Gastroesophageal sphincter (tissue), 4 donors: Measurements from ENCODE around the gene SLC37A1. TPM values are rescaled to one million over a fixed set of nuclear protein-coding genes. Genes with fewer than 3 reads are reported as not detected.

Experiments used
- ATAC-seq: fragments of 150-250 bp; one replicate; pipeline ENCODE4 v1.9.1; 2016; ENCODE audit warnings: mild to moderate bottlenecking, moderate library complexity
- H3K27ac ChIP-seq, 4 donors: fragments of 200-600 bp; sonication (generic) in 3 of 4; 1 replicate in 3 of 4; 2 replicates in 1 of 4; pipeline ENCODE4 v1.5.1; 2016 to 2019
- H3K27me3 ChIP-seq: fragments of 200-600 bp; sonication (generic); one replicate; pipeline ENCODE4 v1.5.1; 2019
- H3K36me3 ChIP-seq, 2 donors: fragments of 200-600 bp; sonication (generic); one replicate each; pipeline ENCODE4 v1.5.1; 2019; ENCODE audit warnings: control low read depth in 1 of 2
- H3K4me1 ChIP-seq, 3 donors: fragments of 200-600 bp; sonication (generic); 1 replicate in 2 of 3; 2 replicates in 1 of 3; pipeline ENCODE4 v1.5.1; 2016 to 2019; ENCODE audit warnings: control low read depth in 2 of 3
- H3K4me3 ChIP-seq, 2 donors: fragments of 200-600 bp; sonication (generic); one replicate each; pipeline ENCODE4 v1.5.1; 2019; ENCODE audit warnings: mild to moderate bottlenecking in 1 of 2, moderate library complexity in 1 of 2
- H3K9me3 ChIP-seq, 3 donors: fragments of 200-600 bp; sonication (generic); one replicate each; pipeline ENCODE4 v1.5.1; 2017 to 2019; ENCODE audit warnings: control low read depth in 2 of 3
- CTCF ChIP-seq, 4 experiments: fragments of 200-600 bp in 2 of 4; fragments of 450-650 bp in 2 of 4; sonication (generic) in 1 of 4; IDR thresholded peaks; one replicate each; pipeline ENCODE4 v1.5.1; 2017 to 2019; ENCODE audit warnings: antibody characterized with exemption in 4 of 4, mild to moderate bottlenecking in 2 of 4, moderate library complexity in 2 of 4
- EP300 ChIP-seq: sonication (generic); formaldehyde crosslinking; IDR thresholded peaks from one replicate; pipeline ENCODE4 v1.6.1; 2017; ENCODE audit warnings: antibody characterized with exemption, mild to moderate bottlenecking
- POLR2A ChIP-seq, 2 donors: fragments of 450-650 bp; IDR thresholded peaks; one replicate each; pipeline ENCODE4 v1.6.1; 2017; ENCODE audit warnings: antibody characterized with exemption in 2 of 2, mild to moderate bottlenecking in 2 of 2, moderate library complexity in 1 of 2
- POLR2AphosphoS5 ChIP-seq: sonication (generic); formaldehyde crosslinking; IDR thresholded peaks from one replicate; pipeline ENCODE4 v1.6.1; 2017; ENCODE audit warnings: antibody characterized with exemption
- WGBS, 2 donors: methylation state at CpG; one replicate each; pipeline ENCODE4 v1.1.5; 2018; ENCODE audit warnings: low coverage in 1 of 2; 5-methylcytosine and 5-hydroxymethylcytosine counted together
- total RNA-seq, 4 donors: library from RNA; depleted of rRNA; stranded (reverse); fragments of >200 nt; gene quantifications; one replicate each; pipeline ENCODE4 v1.1.0, GENCODE V29; 2016

The SLC37A1 gene
- total RNA-seq, 4 donors from 2014 or later, result 3.7 to 7.8 (median 4.3) TPM

DNA sequence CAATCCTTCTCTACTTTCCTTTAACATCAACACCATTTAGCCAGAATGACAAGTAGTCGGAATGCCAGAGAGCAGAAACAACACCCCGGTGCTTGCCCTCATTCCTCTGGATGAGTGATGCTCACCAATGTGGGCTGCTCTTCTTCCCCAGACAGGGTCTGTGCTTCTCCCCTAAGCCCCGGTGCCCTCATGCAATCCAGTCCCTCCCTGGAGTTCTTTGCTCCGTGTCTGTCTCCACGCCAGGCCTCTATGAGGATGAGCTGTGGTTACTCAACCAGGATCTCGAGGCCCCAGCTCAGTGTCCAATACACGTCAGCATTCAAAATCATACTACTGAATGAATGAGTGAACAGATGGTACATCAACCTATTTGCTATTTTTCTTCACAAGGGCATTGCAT lies 110.0 kb downstream of the SLC37A1 start:
- Histone ChIP-seq H3K36me3 (no peaks in the 10 kb centered on the region), H3K4me3 (no peak overlapping the region), H3K4me1 (no peaks in the 10 kb centered on the region), H3K27me3 (peaks cover 58% of the 10 kb centered on the region), H3K27ac (no peak overlapping the region), H3K9me3 (no peaks in the 10 kb centered on the region)
- no peak for ATAC-seq
- TF ChIP-seq EP300 (no peak), POLR2AphosphoS5 (no peak), POLR2A (IDR thresholded peaks at IDR 0.05) (no peak), CTCF (IDR thresholded peaks at IDR 0.05) (no peak)
- 63 to 82% methylated on average over 5 to 6 of the region's 7 CpGs for WGBS, 2 donors

DNA sequence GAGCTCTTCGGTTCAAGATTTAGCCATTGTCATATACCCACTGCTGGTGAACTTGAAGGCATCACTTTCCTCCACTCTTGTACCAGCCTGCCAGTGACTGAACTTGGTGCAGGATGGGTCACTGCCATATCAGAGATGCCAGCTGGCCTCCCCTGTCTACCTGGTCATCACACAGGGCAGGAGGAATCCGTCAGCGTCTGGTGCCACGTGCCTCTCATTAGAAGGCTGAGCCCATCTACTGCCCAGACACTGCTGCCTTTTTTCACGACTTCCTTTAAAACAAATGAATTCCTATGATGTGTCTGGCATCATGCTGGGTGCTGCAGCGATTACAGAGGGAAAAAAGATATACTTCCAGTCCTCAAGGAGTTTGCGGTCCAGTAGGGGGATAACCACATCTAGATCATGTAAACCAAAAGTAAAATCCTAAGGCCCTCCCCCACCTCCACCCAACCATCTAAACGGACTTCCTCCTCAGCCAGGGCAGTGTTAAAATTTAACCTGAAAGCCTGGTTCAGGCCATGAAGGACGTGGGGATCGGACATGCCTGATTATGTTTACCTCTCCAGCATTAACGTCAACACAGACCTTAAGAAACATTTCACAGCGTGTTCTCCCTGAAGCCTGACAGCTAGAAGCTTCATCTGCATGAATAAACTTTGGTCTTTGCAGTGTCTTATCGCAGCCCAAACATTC lies 110.6 kb downstream of the SLC37A1 start:
- TF ChIP-seq EP300, result no peak
- no peak for TF ChIP-seq POLR2A (IDR thresholded peaks at IDR 0.05)
- no peak for TF ChIP-seq POLR2AphosphoS5
- TF ChIP-seq CTCF (IDR thresholded peaks at IDR 0.05), result no peak
- Histone ChIP-seq H3K9me3 (no peaks in the 10 kb centered on the region), H3K27me3 (peaks cover 52% of the 10 kb centered on the region), H3K27ac (no peak overlapping the region), H3K36me3 (no peaks in the 10 kb centered on the region), H3K4me3 (no peak overlapping the region), H3K4me1 (no peaks in the 10 kb centered on the region)
- no peak for ATAC-seq
- 25 to 51% methylated on average over 8 of the region's 13 CpGs for WGBS, 2 donors

DNA sequence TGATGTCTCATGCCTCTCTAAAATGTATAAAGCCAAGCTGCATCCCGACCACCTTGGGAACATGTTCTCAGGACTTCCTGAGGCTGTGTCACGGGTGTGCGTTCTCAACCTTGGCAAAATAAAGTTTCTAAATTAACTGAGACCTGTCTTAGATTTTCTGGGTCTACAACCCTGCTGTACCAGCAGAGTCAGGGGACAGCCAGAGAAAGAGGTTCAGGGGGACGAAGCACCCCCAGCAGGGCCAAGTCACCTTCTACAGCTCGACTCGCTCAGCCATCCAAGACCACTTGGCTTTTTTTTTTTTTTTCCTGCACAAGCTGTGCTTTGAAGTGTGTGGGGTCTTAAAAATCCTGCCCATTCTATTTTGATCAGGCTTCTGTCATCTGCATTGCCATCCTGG lies 111.3 kb downstream of the SLC37A1 start:
- peaks cover 45% of the 10 kb centered on the region for H3K27me3 ChIP-seq
- TF ChIP-seq EP300 (no peak), POLR2AphosphoS5 (no peak), POLR2A (IDR thresholded peaks at IDR 0.05) (no peak), CTCF (IDR thresholded peaks at IDR 0.05) (no peak)
- no peaks in the 10 kb centered on the region for H3K36me3 ChIP-seq
- H3K4me3 ChIP-seq, result no peak overlapping the region
- no peak overlapping the region for H3K27ac ChIP-seq
- no peaks in the 10 kb centered on the region for H3K9me3 ChIP-seq
- no peak for ATAC-seq
- WGBS, 2 donors, result 72 to 90% methylated on average over 3 to 5 of the region's 6 CpGs
- no peaks in the 10 kb centered on the region for H3K4me1 ChIP-seq

- 91 to 96% methylated on average over 4 to 12 of the region's 14 CpGs for WGBS, 2 donors
- TF ChIP-seq POLR2AphosphoS5, result no peak
- TF ChIP-seq CTCF (IDR thresholded peaks at IDR 0.05), result no peak
- no peak for TF ChIP-seq EP300
- TF ChIP-seq POLR2A (IDR thresholded peaks at IDR 0.05), result no peak
- peaks cover 39% of the 10 kb centered on the region for H3K27me3 ChIP-seq
- H3K36me3 ChIP-seq, result no peaks in the 10 kb centered on the region
- ATAC-seq, result no peak
- H3K9me3 ChIP-seq, result no peaks in the 10 kb centered on the region
- no peak overlapping the region for H3K27ac ChIP-seq
- H3K4me1 ChIP-seq, result no peaks in the 10 kb centered on the region
- H3K4me3 ChIP-seq, result no peak overlapping the region
Measured at GRCh38 chr21:42626171-42626570, 112.5 kb downstream of the SLC37A1 start.
